ENCODE measurements around the gene PPP1R14D. TPM values are rescaled to one million over a fixed set of nuclear protein-coding genes. Genes with fewer than 3 reads are reported as not detected.

PPP1R14D gene
- total RNA-seq, 1 donor from 2014 or later = 1.3 TPM

DNA sequence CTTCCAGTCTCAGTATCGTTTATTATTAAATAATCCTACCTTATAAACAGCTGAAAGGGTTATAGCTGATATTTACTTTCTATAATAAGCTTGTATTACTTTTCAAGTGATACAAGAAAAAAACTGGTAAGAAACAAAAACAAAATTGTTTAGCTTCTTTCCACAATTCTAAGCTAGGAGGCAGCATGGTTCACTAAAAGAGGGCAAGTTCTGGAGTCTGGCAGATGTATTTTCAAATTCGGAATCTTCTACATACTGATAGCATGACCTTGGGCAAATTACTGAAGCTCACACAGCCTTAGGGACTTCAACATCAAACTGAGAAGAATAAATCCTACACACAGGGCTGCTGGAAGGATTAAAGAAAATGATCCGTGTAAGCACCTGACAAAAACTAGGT lies 43.3 kb downstream of the PPP1R14D start:
- Histone ChIP-seq H3K27ac (no peak overlapping the region), H3K27me3 (no peaks in the 10 kb centered on the region), H3K4me1 (peaks cover 17% of the 10 kb centered on the region), H3K4me3 (no peak overlapping the region), H3K9me3 (no peaks in the 10 kb centered on the region), H3K36me3 (no peaks in the 10 kb centered on the region)
- TF ChIP-seq, protein P1, sequence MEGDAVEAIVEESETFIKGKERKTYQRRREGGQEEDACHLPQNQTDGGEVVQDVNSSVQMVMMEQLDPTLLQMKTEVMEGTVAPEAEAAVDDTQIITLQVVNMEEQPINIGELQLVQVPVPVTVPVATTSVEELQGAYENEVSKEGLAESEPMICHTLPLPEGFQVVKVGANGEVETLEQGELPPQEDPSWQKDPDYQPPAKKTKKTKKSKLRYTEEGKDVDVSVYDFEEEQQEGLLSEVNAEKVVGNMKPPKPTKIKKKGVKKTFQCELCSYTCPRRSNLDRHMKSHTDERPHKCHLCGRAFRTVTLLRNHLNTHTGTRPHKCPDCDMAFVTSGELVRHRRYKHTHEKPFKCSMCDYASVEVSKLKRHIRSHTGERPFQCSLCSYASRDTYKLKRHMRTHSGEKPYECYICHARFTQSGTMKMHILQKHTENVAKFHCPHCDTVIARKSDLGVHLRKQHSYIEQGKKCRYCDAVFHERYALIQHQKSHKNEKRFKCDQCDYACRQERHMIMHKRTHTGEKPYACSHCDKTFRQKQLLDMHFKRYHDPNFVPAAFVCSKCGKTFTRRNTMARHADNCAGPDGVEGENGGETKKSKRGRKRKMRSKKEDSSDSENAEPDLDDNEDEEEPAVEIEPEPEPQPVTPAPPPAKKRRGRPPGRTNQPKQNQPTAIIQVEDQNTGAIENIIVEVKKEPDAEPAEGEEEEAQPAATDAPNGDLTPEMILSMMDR (IDR thresholded peaks at IDR 0.05) = no peak
- intact Hi-C loops (cut with DNase I) = no loop called here
- ATAC-seq = no peak
- DNase-seq = no peak

DNA sequence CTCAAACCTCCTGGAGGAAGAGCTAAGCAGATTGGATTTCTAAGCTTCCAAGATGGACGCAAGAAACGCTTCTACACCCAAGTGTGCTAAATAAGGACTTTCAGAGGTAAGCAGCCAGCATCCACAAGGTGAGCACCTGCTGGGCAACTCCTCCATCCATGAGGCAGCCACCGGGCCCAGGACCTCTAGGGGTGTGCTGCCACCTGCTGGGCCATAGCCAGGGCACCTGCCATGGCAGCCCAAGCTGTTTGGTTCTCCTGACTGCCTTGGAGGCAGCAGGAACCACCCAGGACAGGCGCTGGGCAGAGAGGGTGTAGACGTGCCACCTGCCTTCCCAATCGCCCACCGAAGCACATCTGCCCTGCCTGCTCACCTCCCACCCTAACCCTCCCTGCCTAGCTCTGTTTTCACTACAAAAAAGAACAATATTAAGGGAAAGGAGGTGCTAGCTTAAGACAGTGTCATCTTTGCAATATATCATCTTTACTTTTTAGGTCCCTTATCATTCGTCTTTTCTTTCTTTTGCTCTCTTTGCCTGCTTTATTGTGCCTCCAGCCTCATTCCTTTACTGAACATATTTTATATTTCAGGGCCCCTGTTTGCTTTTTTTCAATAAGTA lies 45.8 kb downstream of the PPP1R14D start:
- intact Hi-C loops (cut with DNase I) = no loop called here
- Histone ChIP-seq H3K4me1 (peaks cover 12% of the 10 kb centered on the region), H3K36me3 (peaks cover 20% of the 10 kb centered on the region), H3K9me3 (no peaks in the 10 kb centered on the region), H3K27me3 (no peaks in the 10 kb centered on the region), H3K27ac (no peak overlapping the region), H3K4me3 (no peak overlapping the region)
- peak; percentile 91 for DNase-seq
- TF ChIP-seq, protein P1 (IDR thresholded peaks at IDR 0.05) = peak; percentile 76
- peak; percentile 94 for ATAC-seq

DNA sequence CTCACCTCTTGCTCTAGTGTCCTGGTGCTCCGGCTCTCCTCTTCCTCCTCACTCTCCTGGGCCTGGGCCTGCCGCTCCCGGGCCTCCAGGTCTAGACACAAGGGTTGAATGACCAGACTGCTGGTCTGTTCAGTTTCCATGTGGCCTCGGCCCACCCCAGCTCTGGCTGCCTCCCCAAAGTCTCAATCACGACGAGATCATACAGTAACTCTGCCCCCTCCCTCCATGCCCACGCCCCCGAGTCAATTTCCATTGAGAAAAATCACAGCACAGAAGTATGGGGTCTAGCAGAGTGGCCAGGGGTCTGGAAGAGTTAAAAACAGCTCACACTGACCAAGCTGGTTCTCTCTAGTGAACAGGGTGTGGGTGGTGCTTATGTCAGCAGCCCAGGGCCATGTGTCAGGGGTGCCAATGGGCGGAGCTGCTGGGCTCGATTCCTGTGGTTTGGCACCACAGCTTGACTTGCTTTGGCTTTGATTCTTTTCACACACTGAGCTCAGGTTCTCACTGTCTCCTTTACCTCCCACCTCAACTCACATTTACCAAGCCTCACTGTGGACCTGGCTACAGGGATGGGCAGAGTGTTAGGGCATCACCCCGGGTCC lies 51.9 kb downstream of the PPP1R14D start:
- H3K4me3 ChIP-seq = no peak overlapping the region
- DNase-seq = peak; percentile 86
- ATAC-seq = peak; percentile 92
- TF ChIP-seq, protein P1 (IDR thresholded peaks at IDR 0.05) = no peak
- H3K9me3 ChIP-seq = no peaks in the 10 kb centered on the region
- intact Hi-C loops (cut with DNase I) = no loop called here
- peaks cover 10% of the 10 kb centered on the region for H3K4me1 ChIP-seq
- peaks cover 74% of the 10 kb centered on the region for H3K36me3 ChIP-seq
- H3K27ac ChIP-seq = no peak overlapping the region
- no peaks in the 10 kb centered on the region for H3K27me3 ChIP-seq

DNA sequence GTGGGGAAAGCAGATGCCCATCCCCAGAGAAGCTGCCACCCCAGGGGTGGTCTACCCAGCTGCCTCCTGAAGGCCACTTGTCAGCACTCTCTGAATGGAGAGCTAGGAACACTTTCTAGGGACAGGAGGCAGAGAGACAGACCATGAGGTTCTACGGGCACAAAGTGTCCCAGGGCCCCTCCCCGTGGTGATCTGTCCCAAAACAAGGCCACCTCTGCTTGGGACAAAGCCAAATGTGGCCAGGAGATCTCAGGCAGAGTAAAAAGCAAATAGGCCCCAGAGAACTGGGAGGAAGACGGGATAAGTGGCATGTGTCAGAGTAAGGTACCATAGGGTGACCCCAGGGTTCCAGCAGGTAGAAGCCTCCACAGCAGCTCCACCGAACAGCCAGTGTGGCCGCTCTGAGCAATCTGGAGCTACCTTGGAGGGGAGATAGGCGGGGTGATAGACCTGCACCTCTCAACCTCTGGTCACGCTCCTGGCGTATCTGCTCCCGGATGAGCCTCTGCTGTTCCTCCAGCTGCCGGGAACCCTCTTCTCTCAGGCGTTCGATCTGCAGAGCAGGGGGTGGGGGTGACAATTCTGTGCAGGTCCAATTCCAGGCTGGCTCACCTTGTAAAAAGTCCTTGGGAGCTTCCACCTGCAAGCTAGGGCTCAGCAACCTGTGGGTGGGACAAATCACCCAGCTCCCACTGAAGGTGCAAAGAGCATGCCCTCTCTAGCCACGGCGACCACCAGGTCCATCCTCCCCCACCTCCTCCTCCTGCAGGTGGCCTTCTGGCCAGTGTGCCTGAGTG lies 52.6 kb downstream of the PPP1R14D start:
- Histone ChIP-seq H3K9me3 (no peaks in the 10 kb centered on the region), H3K4me3 (no peak overlapping the region), H3K4me1 (peaks cover 10% of the 10 kb centered on the region), H3K27me3 (no peaks in the 10 kb centered on the region), H3K36me3 (peaks cover 74% of the 10 kb centered on the region), H3K27ac (no peak overlapping the region)
- ATAC-seq (no peak), DNase-seq (no peak)
- intact Hi-C loops (cut with DNase I) = no loop called here
- TF ChIP-seq, protein P1 (IDR thresholded peaks at IDR 0.05) = no peak

DNA sequence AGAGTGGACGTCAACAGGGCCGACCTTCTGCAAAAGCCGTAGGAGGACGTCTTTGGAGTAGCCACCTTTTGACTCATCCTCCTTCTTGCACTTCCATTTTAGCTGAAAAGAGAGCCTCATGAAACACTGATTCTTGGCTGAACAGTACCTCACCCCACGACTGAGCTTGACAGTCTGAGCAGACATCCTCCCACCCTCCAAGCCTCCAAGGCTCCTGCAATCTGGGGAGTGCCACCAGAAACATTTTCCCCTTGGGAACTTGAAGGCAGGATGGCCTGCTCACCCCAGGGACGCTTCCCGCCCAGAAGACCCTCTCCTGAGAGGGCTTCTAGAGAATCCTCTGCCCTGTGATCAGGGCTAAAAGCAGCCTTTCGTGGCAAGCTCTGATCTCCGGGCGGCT lies 53.5 kb downstream of the PPP1R14D start:
- peaks cover 74% of the 10 kb centered on the region for H3K36me3 ChIP-seq
- no peak for ATAC-seq
- H3K27me3 ChIP-seq = no peaks in the 10 kb centered on the region
- TF ChIP-seq, protein P1 (IDR thresholded peaks at IDR 0.05) = no peak
- peaks cover 11% of the 10 kb centered on the region for H3K4me1 ChIP-seq
- no peak overlapping the region for H3K4me3 ChIP-seq
- no peaks in the 10 kb centered on the region for H3K9me3 ChIP-seq
- H3K27ac ChIP-seq = no peak overlapping the region
- intact Hi-C loops (cut with DNase I) = no loop called here
- no peak for DNase-seq
